Glutamatergic neuron (in vitro differentiated cells): Measurements from ENCODE around the gene CSK. TPM values are rescaled to one million over a fixed set of nuclear protein-coding genes. Genes with fewer than 3 reads are reported as not detected.

Experiments
- DNase-seq: peaks from one replicate; pipeline ENCODE4 v3.0.0; 2022
- H3K27ac Mint-ChIP-seq: one replicate; pipeline ENCODE4 v1.8.0; 2020; ENCODE audit warnings: mild to moderate bottlenecking, mixed read lengths, inconsistent platforms; ENCODE audit not compliant: unreplicated experiment
- H3K27me3 Mint-ChIP-seq: one replicate; pipeline ENCODE4 v1.8.0; 2020; ENCODE audit warnings: mild to moderate bottlenecking, moderate library complexity, mixed read lengths, inconsistent platforms; ENCODE audit not compliant: unreplicated experiment
- H3K36me3 Mint-ChIP-seq: one replicate; pipeline ENCODE4 v1.8.0; 2020; ENCODE audit warnings: mild to moderate bottlenecking, mixed read lengths, inconsistent platforms; ENCODE audit not compliant: unreplicated experiment
- H3K4me1 Mint-ChIP-seq: one replicate; pipeline ENCODE4 v1.8.0; 2020; ENCODE audit warnings: mild to moderate bottlenecking, low read depth, mixed read lengths, inconsistent platforms; ENCODE audit not compliant: unreplicated experiment
- H3K4me3 Mint-ChIP-seq: one replicate; pipeline ENCODE4 v1.8.0; 2020; ENCODE audit warnings: mild to moderate bottlenecking, mixed read lengths, inconsistent platforms; ENCODE audit not compliant: unreplicated experiment
- H3K9me3 Mint-ChIP-seq: one replicate; pipeline ENCODE4 v1.8.0; 2020; ENCODE audit warnings: mild to moderate bottlenecking, moderate library complexity, mixed read lengths, inconsistent platforms; ENCODE audit not compliant: unreplicated experiment
- CTCF ChIP-seq: fragments of 200-600 bp; sonication (generic); IDR thresholded peaks from one replicate; pipeline ENCODE4 v1.5.0; 2021; ENCODE audit not compliant: partially characterized antibody, unreplicated experiment
- total RNA-seq: library from RNA; stranded (reverse); fragmentation: NEBNext Ultra II Directional; extraction: Animal tissue kit (Norgen Biotek cat#: 25700); gene quantifications from one replicate; pipeline ENCODE4 v1.2.1, GENCODE V29; 2021; ENCODE audit not compliant: unreplicated experiment

Gene CSK
- total RNA-seq, 1 donor from 2014 or later, result 72.6 TPM

GRCh38 chr15:74742422-74742821 is 39.5 kb upstream of the CSK start:
- no peaks in the 10 kb centered on the region for H3K4me1 Mint-ChIP-seq
- H3K4me3 Mint-ChIP-seq, result no peak overlapping the region
- peaks cover 1% of the 10 kb centered on the region for H3K9me3 Mint-ChIP-seq
- H3K27ac Mint-ChIP-seq, result no peak overlapping the region
- no peak for TF ChIP-seq CTCF
- peaks cover 8% of the 10 kb centered on the region for H3K27me3 Mint-ChIP-seq
- no peak for DNase-seq
- H3K36me3 Mint-ChIP-seq, result no peaks in the 10 kb centered on the region

- DNase-seq, result no peak
- Mint-ChIP-seq H3K36me3 (no peaks in the 10 kb centered on the region), H3K4me3 (no peak overlapping the region), H3K27me3 (peaks cover 9% of the 10 kb centered on the region), H3K4me1 (no peaks in the 10 kb centered on the region), H3K9me3 (no peaks in the 10 kb centered on the region), H3K27ac (no peak overlapping the region)
- TF ChIP-seq CTCF, result no peak
Observed at GRCh38 chr15:74746389-74746788, 35.5 kb upstream of the CSK start.

- TF ChIP-seq CTCF, result no peak
- DNase-seq, result no peak
- no peak within 1 kb of the TSS for H3K27ac Mint-ChIP-seq
- no peaks in the 10 kb centered on the region for H3K36me3 Mint-ChIP-seq
- H3K27me3 Mint-ChIP-seq, result peaks cover 6% of the 10 kb centered on the region
- H3K4me3 Mint-ChIP-seq, result no peak within 1 kb of the TSS
- H3K4me1 Mint-ChIP-seq, result no peaks in the 10 kb centered on the region
- H3K9me3 Mint-ChIP-seq, result no peaks in the 10 kb centered on the region
Observed at GRCh38 chr15:74748322-74748946, 33.4 kb upstream of the CSK start, which contains the start of gene CYP1A2. TSS of gene CYP1A2 (plus strand) at chr15:74748845. CDS start at chr15:74749739, 894 bp downstream.

- Mint-ChIP-seq H3K4me3 (no peak overlapping the region), H3K27ac (no peak overlapping the region), H3K27me3 (peaks cover 6% of the 10 kb centered on the region), H3K9me3 (no peaks in the 10 kb centered on the region), H3K36me3 (no peaks in the 10 kb centered on the region), H3K4me1 (no peaks in the 10 kb centered on the region)
- TF ChIP-seq CTCF, result no peak
- no peak for DNase-seq
Observed at GRCh38 chr15:74749832-74750231, 32.0 kb upstream of the CSK start.

- Mint-ChIP-seq H3K4me3 (no peak overlapping the region), H3K9me3 (no peaks in the 10 kb centered on the region), H3K4me1 (no peaks in the 10 kb centered on the region), H3K27me3 (peaks cover 6% of the 10 kb centered on the region), H3K27ac (no peak overlapping the region), H3K36me3 (no peaks in the 10 kb centered on the region)
- no peak for TF ChIP-seq CTCF
- no peak for DNase-seq
Observed at GRCh38 chr15:74750751-74751150, 31.1 kb upstream of the CSK start.
